Stimulated activated CD4-positive, alpha-beta T cell treated with anti-CD3 and anti-CD28 coated beads, Interleukin-15, amount 100 ng/mL, for 24 hours (primary cell): ENCODE measurements around the gene SSH3.
A peak's percentile ranks its signal among the peaks of the same experiment; 100 is the strongest.

Source experiments
- DNase-seq: peaks from one replicate; pipeline ENCODE4 v3.0.0-alpha.2; 2020

Gene SSH3

DNA sequence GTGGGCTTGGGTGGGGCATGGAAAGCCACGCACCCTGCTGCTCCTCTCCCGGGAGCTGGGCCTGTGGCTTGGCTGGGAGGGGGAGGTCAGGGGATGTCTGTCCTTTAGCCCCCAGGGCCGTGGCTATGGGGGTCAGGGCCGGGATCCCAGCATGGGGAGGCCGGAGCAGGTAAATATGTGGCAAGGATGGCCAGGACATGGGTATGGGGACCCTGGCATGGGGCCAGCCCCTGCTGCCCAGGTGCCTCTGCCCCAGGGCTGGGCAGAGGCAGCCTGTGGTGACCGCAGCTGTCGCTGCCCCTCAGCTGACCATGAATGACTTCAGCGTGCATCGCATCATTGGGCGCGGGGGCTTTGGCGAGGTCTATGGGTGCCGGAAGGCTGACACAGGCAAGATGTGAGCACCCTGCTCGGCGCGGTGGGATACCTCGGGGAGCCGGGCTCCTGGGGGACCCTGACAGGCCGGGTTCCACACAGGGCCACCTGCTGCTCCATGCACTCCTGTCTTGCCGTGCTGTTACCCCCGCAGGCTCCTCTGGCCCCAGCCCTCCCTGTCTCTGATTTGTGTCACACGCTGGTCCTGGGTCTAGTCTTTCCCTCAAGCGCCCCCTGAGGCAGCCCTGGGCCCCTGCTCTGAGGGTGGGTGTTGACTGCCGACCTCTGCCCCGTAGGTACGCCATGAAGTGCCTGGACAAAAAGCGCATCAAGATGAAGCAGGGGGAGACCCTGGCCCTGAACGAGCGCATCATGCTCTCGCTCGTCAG is 22.4 kb upstream of the SSH3 start:
- DNase-seq = no peak

DNA sequence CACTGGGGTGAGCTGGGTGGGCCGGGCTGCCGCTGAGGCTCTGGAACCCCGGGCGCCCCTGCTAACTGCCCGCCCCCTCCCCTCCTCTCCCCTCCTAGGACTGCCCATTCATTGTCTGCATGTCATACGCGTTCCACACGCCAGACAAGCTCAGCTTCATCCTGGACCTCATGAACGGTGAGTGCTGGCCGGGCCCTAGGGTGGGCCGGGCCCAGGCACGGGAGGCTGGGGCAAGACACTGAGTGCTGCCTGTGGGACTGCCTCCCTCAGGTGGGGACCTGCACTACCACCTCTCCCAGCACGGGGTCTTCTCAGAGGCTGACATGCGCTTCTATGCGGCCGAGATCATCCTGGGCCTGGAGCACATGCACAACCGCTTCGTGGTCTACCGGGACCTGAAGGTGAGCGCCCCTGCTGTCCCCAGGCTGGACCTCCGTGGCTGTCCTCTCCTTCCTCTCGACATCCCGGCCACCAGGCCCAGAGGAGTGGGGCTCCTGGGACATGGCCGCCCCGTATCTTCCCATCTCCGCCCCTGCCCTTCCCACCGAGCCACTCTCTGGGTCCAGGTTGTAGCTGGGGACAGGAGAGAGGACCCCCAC is 21.7 kb upstream of the SSH3 start:
- DNase-seq = no peak

DNA sequence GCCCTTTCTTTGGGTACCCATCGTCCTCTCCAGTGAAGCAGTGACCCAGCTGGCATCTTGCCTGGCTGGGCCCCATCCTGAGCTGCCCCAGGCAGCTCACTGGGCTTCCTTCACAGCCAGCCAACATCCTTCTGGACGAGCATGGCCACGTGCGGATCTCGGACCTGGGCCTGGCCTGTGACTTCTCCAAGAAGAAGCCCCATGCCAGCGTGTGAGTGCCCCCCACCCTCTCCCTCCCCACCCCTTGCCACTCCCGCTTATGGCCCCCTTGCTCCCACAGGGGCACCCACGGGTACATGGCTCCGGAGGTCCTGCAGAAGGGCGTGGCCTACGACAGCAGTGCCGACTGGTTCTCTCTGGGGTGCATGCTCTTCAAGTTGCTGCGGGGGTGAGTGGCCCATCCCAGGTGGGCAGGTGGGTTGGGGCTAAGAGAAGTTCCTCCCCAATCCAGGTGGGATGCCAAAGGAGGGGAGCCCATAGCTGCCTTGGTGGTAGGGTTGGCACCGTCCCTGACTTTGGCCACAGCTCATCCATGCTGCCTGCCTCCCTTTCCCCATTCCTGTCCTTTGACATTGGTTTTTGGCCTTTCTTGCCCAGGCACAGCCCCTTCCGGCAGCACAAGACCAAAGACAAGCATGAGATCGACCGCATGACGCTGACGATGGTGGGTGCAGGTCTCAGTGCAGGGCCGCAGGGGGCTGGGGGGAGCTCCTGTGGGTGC is 21.0 kb upstream of the SSH3 start:
- DNase-seq = no peak

DNA sequence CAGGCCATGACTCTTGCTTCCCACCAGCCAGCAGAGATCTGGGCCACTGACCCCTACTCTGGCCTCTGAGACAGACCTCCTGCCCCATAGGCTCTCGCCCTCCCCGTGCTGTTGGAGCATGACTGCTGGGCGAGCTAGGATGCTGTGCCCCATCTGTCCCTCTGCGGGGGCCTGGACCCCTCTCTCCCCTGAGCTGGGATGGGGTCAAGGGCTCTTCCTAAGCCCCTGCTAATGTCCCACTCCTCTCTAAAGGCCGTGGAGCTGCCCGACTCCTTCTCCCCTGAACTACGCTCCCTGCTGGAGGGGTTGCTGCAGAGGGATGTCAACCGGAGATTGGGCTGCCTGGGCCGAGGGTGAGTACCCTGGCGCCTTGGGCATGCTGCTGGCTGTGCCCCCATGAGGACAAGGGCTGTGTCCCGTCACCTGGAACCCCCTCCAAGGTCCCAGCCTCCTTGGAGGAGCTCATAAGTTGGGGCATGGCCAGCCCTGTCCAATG is 20.4 kb upstream of the SSH3 start:
- DNase-seq = no peak

DNA sequence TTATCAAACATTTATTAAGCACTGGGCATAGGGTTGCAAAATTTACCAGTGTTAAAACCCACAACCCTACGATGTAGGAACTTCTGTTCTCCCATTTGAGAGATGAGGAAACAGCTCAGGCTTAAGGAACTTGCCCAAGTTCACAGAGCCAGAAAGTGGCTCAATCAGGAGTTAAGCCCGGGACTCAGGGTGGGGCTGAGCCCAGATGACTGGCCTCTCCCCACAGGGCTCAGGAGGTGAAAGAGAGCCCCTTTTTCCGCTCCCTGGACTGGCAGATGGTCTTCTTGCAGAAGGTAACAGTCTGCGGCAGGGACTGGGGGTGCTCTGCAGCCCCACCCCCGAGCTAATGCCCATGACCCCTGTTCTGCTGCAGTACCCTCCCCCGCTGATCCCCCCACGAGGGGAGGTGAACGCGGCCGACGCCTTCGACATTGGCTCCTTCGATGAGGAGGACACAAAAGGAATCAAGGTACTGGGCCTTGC is 19.8 kb upstream of the SSH3 start:
- DNase-seq = no peak

DNA sequence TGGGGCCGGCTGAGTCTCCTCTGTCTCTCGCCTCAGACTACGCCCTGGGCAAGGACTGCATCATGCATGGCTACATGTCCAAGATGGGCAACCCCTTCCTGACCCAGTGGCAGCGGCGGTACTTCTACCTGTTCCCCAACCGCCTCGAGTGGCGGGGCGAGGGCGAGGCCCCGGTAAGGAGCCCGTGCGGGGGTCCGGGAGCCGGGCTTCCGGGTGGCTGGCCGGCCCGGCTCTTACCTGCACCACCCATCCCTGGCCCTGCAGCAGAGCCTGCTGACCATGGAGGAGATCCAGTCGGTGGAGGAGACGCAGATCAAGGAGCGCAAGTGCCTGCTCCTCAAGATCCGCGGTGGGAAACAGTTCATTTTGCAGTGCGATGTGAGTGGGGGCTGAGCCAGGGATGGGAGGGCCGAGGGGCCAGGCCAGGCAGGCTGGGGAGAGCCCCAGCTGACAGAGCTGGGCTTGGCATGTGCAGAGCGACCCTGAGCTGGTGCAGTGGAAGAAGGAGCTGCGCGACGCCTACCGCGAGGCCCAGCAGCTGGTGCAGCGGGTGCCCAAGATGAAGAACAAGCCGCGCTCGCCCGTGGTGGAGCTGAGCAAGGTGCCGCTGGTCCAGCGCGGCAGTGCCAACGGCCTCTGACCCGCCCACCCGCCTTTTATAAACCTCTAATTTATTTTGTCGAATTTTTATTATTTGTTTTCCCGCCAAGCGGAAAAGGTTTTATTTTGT is 18.4 kb upstream of the SSH3 start:
- DNase-seq = no peak

DNA sequence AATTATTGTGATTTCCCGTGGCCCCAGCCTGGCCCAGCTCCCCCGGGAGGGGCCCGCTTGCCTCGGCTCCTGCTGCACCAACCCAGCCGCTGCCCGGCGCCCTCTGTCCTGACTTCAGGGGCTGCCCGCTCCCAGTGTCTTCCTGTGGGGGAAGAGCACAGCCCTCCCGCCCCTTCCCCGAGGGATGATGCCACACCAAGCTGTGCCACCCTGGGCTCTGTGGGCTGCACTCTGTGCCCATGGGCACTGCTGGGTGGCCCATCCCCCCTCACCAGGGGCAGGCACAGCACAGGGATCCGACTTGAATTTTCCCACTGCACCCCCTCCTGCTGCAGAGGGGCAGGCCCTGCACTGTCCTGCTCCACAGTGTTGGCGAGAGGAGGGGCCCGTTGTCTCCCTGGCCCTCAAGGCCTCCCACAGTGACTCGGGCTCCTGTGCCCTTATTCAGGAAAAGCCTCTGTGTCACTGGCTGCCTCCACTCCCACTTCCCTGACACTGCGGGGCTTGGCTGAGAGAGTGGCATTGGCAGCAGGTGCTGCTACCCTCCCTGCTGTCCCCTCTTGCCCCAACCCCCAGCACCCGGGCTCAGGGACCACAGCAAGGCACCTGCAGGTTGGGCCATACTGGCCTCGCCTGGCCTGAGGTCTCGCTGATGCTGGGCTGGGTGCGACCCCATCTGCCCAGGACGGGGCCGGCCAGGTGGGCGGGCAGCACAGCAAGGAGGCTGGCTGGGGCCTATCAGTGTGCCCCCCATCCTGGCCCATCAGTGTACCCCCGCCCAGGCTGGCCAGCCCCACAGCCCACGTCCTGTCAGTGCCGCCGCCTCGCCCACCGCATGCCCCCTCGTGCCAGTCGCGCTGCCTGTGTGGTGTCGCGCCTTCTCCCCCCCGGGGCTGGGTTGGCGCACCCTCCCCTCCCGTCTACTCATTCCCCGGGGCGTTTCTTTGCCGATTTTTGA is 17.5 kb upstream of the SSH3 start:
- DNase-seq = no peak

DNA sequence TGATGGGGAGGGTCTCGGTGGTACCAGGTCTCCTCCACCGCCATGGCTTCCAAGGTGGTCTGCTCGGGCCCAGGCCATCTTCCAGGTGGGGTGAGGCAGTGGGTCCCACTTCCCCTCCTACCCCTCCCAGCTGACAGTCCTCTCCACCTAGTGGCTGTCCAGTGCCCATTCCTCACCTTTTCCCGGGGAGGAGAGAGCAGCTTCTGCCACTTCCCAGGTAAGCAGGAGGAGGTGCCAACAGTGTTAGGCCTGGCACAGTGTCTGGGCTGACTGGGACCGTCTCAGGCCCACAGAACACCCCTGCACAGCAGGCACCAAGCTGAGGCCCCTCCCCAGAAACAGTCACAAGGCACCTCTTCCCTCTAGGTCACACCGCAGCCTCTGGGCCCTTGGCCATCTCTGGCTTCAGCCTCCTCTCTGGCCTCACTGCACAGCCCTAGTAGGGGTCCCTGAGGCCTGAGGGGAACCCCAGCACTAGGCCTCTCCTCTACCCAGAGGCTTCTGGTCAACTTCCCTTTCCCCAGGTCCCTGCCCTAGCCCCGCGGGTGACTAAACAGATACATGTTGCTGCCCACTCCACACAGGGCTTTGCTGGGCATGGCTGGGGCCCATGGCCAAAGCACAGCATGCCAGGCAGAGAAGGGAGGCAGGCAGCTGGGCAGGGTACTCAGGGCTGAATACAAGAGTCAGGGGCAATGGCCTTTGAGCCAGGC is 16.6 kb upstream of the SSH3 start:
- no peak for DNase-seq

DNA sequence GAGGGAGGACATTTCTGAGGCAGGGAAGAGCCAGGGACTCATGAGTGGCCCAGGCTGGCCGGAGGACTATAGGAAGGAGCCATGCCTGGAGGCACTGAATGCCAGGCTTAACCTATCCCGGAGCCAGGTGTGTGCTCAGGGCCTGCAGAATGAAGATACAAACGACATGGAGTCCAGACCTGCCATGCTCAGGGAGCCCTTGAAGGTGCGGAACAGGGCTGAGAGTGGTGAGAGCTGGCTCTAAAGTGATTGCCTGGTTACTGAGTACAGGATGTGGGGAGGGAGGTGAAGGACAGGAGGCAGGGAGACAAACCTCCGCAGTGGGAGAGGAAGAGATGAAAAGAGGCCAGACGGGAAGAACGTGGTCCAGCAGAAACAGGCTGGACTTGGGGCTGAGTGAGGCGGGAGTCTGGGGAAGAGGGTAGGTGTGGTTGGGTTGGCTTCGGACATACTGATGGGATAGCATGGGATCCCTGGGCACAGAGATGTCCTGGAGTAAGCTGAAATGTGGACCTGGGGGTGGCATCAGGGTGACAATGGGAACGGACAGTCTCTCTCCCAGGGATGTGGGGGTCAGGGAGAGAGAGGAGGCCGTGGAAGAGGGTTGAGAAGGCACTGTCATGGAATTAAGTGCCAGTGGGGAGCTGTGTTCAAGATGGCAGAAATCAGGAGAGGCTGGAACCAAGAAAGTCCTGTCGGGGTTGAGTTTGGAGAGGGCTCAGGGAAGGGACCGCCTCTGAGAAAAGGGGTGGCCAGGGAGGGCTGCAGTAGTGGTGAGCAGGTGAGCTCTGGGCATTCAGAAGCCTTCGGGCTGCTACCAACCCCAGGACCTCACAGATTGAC is 15.8 kb upstream of the SSH3 start:
- peak; percentile 42 for DNase-seq

DNA sequence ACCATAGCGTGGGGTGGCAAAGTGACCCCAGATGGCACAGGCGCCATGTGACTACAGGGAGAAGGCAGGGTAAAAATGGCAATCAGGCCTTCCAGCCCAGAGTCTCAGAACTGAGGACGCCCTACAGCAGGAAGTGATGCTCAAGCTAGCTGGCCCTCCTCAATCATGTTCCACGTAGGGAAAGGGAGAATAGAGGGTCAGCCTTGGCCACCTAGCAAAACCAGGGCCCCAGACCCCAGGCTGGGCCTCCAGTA is 15.2 kb upstream of the SSH3 start:
- no peak for DNase-seq

DNA sequence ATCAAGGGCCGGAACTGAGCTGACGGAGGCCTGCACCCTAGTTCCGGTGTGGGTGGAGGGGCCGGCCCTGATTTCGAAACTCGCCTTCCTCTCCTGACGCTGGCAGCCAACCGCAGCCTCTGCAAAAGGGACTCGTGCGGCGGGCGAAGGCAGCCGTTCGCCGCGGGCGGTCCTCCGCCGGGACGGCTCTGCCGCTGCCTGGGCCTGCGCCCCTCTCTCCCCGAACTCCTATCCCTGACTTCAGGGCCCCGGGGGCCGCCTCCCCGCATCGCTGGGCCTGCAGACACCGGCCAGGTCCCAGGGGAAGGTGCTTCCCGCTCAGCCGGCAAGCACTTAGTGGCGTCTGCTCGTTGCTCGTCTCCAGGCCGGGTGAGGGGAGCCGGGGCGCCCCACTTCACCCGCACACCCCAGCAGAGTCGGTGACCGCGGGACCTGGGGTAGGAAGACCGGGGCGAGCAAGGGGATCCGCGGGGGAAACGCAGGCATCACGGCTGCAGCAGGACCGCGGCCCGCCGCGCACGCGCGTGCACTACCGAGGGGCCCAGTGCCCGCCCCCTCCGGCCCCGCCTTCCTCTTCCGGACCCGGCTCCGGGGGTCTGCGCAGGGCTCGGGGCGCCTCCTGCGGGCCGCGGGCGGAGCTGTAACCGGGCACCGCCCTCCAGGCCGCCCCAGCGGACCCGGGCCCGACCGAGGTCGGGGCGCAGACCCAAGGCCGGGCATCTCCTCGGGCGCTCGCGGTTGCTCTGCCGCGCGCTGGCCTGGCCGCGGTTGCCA is 14.7 kb upstream of the SSH3 start:
- DNase-seq = peak; percentile 93

DNA sequence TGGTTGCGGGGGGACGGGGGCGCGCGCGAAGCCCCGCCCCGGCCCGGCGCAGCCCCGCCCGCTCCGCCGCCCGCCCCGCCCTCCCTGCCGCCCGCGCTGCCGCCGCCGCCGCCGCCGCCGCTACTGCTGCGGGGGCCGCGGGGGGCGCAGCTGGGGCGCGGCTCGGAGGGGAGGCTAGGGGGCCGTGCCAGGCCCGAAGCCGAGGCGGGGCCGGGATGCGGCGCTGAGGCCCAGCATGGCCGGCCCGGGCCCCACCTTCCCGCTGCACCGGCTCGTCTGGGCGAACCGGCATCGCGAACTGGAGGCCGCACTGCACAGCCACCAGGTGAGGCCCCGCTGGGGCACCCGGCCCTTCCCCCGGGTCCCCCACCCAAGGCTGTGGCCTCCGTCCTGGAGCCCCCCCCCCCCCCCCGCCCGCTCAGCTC is 14.1 kb upstream of the SSH3 start, which contains the start of gene ANKRD13D:
Gene ANKRD13D (plus strand): TSS at position 78 of the 425 bp plus-strand sequence. CDS start 158 bp downstream, at position 236.
- no peak for DNase-seq

DNA sequence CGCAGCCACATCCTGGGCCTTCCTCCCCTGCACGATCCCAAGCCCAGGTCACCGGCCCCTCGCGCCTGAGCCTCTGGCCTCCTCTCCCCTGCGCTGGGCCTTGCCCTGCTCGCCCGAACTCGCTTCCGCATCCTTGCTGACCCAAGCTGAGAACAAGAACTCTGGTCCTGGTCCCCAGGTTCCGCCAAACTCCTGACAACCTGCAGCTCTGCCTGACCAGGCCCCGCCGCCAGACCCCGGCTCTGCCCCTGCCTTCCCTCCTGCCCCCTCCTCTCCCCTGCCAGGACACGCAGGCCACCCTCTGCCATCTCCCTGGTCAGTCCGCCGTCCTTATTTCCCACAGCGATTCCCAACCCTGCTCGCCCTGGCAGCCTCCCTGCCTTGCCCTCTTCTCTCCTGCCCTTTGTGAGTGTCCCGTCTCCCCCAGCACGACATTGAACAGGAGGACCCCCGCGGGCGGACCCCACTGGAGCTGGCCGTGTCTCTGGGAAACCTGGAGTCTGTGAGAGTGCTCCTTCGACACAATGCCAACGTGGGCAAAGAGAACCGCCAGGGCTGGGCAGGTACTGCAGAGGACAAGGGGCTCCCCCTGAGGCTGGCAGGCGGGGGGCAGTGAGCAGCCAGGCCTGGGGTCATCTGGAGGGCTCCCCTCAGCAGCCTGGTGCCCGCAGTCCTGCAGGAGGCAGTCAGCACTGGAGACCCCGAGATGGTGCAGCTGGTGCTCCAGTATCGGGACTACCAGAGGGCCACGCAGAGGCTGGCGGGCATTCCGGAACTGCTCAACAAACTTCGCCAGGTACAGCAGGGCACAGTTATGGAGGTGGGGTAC is 13.5 kb upstream of the SSH3 start:
- no peak for DNase-seq

DNA sequence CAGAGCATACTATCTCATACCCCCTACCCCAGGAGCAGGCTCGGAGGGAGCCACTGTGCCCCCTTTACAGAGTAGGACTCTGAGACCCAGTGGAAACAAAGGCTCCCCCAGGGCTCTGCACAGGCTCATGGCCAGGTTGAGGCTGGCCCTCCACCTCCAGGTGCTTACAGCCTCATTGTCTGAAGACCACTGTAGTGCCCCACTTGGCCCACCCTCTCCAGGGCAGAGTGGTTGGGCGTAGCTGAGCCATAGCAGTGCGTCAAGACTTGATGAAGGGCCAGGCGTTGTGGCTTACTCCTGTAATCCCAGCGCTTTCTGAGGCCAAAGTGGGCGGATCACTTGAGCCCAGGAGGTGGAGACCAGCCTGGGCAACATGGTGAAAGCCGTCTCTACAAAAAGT is 12.5 kb upstream of the SSH3 start:
- no peak for DNase-seq

DNA sequence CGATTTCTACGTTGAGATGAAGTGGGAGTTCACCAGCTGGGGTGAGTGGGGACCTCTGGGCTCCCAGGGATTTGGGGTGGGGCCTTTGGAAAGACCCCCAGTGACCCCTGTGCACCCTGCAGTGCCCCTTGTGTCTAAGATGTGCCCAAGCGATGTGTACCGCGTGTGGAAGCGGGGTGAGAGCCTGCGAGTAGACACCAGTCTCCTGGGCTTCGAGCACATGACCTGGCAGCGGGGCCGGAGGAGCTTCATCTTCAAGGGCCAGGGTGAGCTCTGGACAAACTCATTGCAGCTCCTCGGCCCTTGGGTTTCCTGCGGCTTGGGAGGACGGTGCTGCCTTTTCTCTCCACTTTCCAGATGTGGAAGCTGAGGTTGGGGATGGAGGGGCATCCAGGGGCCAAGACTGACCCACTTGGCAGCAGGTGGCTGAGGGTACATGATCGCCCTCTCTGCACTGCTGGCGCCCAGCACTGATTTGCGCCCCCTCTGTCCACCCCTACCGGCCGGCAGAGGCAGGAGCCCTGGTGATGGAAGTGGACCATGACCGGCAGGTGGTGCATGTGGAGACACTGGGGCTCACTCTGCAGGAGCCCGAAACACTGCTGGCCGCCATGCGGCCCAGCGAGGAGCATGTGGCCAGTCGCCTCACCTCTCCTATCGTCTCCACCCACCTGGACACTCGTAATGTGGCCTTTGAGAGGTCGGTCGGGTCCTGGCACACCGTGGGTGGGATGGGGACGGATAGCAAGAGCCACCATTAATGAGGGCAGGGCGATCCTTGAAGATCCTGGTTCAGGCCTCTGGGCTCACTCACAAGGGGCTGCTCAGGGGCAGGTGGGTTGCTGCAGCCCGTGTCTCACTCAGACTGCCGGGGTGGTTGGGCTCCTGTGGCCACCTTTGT is 11.6 kb upstream of the SSH3 start:
- DNase-seq = no peak

DNA sequence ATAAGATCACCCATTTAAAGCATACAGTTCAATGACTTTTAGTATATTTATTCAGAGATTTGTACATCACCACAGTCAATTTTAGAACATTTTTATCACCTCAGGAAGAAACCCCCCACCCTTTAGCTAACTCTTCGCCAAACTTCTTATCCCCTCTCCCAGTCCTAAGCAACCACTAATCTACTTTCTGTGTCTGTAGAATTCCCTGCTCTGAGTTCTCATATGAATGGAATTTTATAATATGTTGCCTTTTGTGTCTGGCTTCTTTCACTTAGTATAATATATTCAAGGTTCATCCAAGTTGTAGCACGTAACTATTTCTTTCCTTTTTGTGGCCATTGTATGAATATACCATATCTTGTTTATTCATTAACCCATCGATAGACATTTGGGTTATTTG is 10.7 kb upstream of the SSH3 start:
- no peak for DNase-seq

DNA sequence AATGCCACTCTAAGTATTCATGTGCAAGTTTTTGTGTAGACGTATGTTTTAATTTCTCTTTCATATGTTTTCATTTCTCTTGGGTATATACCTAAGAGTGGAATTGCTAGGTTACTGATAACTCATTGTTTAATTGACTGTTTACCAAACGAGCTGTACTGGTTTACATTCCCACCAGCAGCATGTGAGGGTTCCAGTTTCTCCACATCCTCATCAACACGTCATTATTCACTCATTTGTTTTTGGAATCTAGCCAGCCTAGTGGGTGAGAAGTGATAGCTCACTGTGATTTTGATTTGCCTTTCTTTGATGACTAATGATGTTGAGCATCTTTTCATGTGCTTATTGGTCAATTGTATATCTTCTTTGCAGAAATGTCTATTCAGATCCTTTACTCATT is 10.2 kb upstream of the SSH3 start:
- no peak for DNase-seq

DNA sequence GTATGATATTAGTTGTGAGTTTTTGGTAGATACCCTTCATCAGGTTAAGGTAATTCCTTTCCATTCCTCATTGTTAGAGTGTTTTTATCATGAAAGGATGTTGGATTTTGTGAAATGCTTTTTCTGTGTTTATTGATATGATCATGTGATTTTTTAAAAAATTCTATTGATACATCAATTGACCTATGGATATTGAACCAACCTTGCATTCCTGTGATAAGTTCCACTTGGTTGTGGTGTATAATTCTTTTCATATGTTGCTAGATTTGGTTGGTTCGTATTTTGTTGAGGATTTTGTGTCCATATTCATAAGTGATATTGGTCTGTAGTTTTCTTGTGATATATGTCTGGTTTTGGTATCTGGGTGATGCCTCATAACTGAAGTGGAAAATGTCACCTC is 7.5 kb upstream of the SSH3 start:
- DNase-seq = no peak
